HG02884 (cell line): ENCODE measurements around the gene LINGO4.

ENCODE experiments used
- ATAC-seq: cut with Tn5 transposase; IDR thresholded peaks from one replicate; pipeline ENCODE4 v1.9.1; 2021; ENCODE audit warnings: mild to moderate bottlenecking, moderate library complexity; ENCODE audit not compliant: unreplicated experiment

Gene LINGO4

GRCh38 chr1:151834239-151834638 lies 29.0 kb upstream of the LINGO4 start:
- ATAC-seq: no peak

GRCh38 chr1:151833172-151833900 lies 28.1 kb upstream of the LINGO4 start:
- no peak for ATAC-seq

- no peak for ATAC-seq
Observed at GRCh38 chr1:151832318-151832980, 27.2 kb upstream of the LINGO4 start.

GRCh38 chr1:151831605-151832004 lies 26.4 kb upstream of the LINGO4 start, which contains the start of gene RORC:
RORC (minus strand) TSS chr1:151831802; CDS start chr1:151831764, 38 bp downstream.
- ATAC-seq: no peak

- no peak for ATAC-seq
Observed at GRCh38 chr1:151831256-151831591, 26.0 kb upstream of the LINGO4 start.

- no peak for ATAC-seq
Observed at GRCh38 chr1:151830055-151830454, 24.8 kb upstream of the LINGO4 start.

GRCh38 chr1:151829352-151830046 lies 24.3 kb upstream of the LINGO4 start:
- no peak for ATAC-seq

GRCh38 chr1:151828921-151829320 lies 23.7 kb upstream of the LINGO4 start:
- ATAC-seq: no peak

GRCh38 chr1:151827853-151828252 lies 22.6 kb upstream of the LINGO4 start:
- ATAC-seq: no peak

GRCh38 chr1:151825751-151826660 lies 20.8 kb upstream of the LINGO4 start:
- no peak for ATAC-seq

GRCh38 chr1:151825204-151825603 lies 20.0 kb upstream of the LINGO4 start:
- ATAC-seq: no peak

- ATAC-seq: no peak
Observed at GRCh38 chr1:151823175-151823574, 18.0 kb upstream of the LINGO4 start.

GRCh38 chr1:151822404-151822803 lies 17.2 kb upstream of the LINGO4 start:
- ATAC-seq: no peak

GRCh38 chr1:151820940-151821339 lies 15.7 kb upstream of the LINGO4 start:
- no peak for ATAC-seq

- ATAC-seq: no peak
Observed at GRCh38 chr1:151819976-151820623, 14.9 kb upstream of the LINGO4 start.

- ATAC-seq: no peak
Observed at GRCh38 chr1:151819227-151819835, 14.1 kb upstream of the LINGO4 start.

- no peak for ATAC-seq
Observed at GRCh38 chr1:151817353-151817730, 12.1 kb upstream of the LINGO4 start.

- ATAC-seq: no peak
Observed at GRCh38 chr1:151816548-151817352, 11.5 kb upstream of the LINGO4 start.

GRCh38 chr1:151815716-151816327 lies 10.6 kb upstream of the LINGO4 start:
- ATAC-seq: no peak
